Gastrocnemius medialis (tissue), 4 donors: ENCODE measurements around the gene NUDT13.

ENCODE experiments used
- CTCF ChIP-seq, 5 experiments: fragments of 450-650 bp in 3 of 5; fragments of 200-600 bp in 2 of 5; sonication (generic) in 2 of 5; IDR thresholded peaks in 4 of 5; conservative IDR thresholded peaks in 1 of 5; 1 replicate in 4 of 5; 2 replicates in 1 of 5; pipeline ENCODE4 v1.5.1; 2016 to 2019; ENCODE audit warnings: antibody characterized with exemption in 5 of 5, mild to moderate bottlenecking in 3 of 5, moderate library complexity in 3 of 5
- POLR2A ChIP-seq, 2 donors: fragments of 450-650 bp; IDR thresholded peaks; one replicate each; pipeline ENCODE4 v1.6.1; 2017; ENCODE audit warnings: antibody characterized with exemption in 2 of 2, mild to moderate bottlenecking in 2 of 2, moderate library complexity in 2 of 2

- TF ChIP-seq POLR2A (IDR thresholded peaks at IDR 0.05) (no peak), CTCF (IDR thresholded peaks at IDR 0.05 in 4 of 5, conservative IDR thresholded peaks at IDR 0.05 in 1 of 5) (no peak)
Observed at GRCh38 chr10:73097305-73097670, 13.0 kb upstream of the NUDT13 start.
